Stimulated activated CD8-positive, alpha-beta memory T cell treated with anti-CD3 and anti-CD28 coated beads, Interleukin-7, amount 100 ng/mL, for 1 hour (primary cell): ENCODE measurements around the gene KATNIP.

Experiments
- DNase-seq, 2 donors: peaks; one replicate each; pipeline ENCODE4 v3.0.0-alpha.2; 2020; ENCODE audit warnings: low read depth in 2 of 2

The KATNIP gene

GRCh38 chr16:27585200-27585599, 35.3 kb downstream of the KATNIP start:
- DNase-seq = no peak

DNA sequence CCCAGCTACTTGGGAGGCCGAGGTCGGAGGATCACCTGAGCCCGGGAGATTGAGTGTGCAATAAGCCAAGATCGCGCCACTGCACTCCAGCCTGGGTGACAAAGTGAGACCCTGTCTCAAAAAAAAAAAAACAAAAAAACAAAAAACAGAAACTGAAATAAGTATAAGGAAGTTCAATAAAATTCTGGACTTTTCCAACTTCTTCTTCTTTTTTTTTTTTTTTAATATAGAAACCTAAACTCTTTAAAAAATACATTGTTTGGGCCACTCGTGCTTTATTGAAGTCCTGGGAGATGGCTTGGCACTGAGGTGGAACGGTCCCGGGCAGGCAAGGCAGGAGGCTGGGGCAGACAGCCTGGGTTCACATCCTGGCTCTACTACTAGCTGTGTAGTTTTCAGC, 36.8 kb downstream of the KATNIP start:
- DNase-seq = no peak

DNA sequence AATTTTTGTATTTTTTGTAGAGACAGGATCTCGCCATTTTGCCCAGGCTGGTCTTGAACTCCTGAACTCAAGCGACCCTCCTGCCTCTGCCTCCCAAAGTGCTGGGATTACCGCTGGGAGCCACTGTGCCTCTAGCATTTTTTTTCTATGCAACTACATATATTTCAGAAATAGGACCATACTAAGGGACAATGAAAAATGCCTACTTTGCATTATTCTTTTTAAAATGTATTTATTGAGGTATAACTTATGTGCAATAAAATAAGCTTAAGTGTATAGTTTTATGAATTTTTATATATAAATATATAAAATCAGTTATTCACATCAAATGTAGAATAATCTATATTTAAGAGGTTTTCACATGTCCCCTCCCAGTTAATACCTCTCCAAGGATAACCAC, 38.1 kb downstream of the KATNIP start:
- DNase-seq = no peak

DNA sequence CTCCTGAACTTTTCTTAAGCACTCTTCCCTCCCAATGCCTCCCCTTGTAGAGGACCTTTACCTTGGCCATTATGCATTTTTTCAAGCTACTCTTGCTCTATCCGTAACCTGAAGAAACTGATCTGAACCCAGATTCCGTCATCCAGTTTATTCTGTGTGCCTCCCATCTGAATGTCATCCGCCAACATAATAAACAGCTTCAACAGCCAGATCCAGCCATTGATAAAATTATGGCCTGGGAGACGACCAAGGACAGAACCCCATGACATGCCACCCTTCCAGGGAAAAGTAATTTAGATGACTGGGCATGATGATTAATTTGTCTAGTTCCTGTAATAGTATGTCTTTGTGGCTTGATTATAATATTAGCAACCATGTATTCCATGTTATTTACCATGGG, 41.9 kb downstream of the KATNIP start:
- no peak for DNase-seq

DNA sequence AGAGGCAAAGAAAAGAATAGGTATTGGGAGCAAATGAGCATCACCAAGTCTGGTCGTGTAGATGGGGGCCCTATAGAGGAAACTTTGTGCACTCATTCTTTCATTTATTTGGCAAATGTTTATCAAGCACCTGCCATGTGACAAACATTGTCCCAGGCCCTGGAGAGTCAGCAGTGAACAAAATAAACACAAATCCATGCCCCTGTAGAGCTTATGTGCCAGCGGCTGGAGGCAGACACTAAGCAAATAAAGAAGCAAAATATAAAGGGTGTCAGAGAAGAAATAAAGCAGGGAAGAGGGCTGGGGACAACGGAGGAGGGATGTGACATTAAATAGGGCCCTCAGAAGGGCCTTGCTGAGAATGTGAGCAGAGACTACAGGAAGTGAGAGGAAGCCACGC, 45.5 kb downstream of the KATNIP start:
- DNase-seq = no peak

GRCh38 chr16:27595993-27596392, 46.0 kb downstream of the KATNIP start:
- DNase-seq = no peak

DNA sequence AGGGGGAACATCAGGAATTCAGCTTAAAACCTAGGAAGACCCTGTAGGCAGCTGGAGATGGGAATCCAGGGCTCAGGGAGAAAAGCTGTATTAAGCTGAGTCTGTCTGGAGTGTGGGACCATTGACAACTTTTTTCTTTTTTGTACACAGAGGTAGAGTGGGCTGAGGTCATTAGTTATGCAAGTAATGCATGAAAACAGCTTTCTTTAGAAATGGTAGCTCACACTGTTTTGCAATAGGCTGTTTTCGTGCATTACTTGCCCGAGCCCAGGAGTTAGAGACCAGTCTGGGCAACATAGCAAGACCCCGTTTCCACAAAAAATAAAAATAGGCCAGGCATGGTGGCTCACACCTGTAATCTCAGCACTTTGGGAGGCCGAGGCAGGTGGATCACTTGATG, 46.5 kb downstream of the KATNIP start:
- DNase-seq = no peak

GRCh38 chr16:27597361-27597760, 47.4 kb downstream of the KATNIP start:
- no peak for DNase-seq

GRCh38 chr16:27598220-27598619, 48.3 kb downstream of the KATNIP start:
- DNase-seq = no peak

DNA sequence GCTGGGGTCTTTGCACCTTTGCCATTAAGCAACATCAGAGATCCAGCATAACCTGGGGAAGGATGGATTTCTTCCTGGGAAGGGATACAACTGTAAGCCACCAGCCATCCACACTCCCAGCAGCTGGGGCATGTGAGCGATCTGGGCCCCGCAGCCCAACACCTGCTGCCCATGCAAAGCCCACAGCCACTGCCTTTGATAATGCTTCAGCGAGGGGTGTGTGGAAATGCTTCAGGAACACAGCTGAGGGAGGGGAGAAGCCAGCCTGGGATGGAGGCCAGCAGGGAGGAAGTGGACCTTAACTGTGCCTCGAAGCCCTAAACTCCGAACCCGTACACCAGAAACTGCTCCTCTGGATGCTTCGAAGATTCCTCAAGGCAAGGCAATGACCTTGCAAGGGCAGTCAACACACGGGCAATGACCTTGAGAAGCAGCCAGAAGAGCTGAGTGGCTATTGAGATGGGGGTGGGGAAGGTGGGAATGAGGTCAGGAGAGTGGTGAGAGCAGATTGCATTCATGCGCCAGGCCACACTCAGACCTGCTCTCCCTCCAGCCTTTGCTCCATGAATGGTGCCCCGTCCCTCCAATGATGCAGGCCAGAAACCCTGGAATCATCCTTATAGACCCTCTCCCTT, 49.1 kb downstream of the KATNIP start:
- DNase-seq = no peak

DNA sequence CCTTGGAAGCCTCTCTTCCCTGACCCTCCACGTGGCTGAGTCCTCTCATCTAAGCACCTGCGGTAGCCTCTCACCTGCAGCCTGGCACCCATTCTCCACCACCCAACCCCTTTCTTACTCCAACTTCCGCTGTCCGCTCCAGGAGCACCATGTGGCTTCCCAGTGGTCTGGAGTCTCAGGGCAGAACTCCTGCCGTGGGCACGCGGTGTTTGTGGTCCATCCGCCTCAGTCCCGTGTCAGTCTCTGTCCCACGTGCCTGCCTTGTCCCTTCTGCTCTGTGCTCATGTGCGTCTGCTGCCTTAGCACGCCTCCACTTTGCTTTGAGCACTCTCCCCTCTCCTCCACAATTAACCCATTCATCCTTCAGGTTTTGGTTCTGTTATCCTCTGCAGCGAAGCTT, 49.7 kb downstream of the KATNIP start:
- DNase-seq = no peak
